HepG2 (cell line): ENCODE data around the gene CDK18. TPM values are rescaled to one million over a fixed set of nuclear protein-coding genes. Genes with fewer than 3 reads are reported as not detected.
A peak's percentile ranks its signal among the peaks of the same experiment; 100 is the strongest.

Experiments
- HIC2 ChIP-seq: sonication (generic); formaldehyde crosslinking; IDR thresholded peaks from 2 replicates; pipeline ENCODE4 v1.9.0; 2022; ENCODE audit warnings: low read depth, missing genetic modification reagents
- HMGXB4 ChIP-seq, 2 experiments: sonication (generic) in 1 of 2; formaldehyde crosslinking in 1 of 2; IDR thresholded peaks; 2 replicates each; pipeline versions ENCODE4 v1.4.0 to v1.6.1; 2018 to 2020; ENCODE audit warnings: missing genetic modification reagents in 2 of 2, borderline replicate concordance in 1 of 2, low read depth in 1 of 2, mild to moderate bottlenecking in 1 of 2, missing biosample characterization in 1 of 2
- MXI1 ChIP-seq: IDR thresholded peaks from 3 replicates; pipeline ENCODE4 v1.6.1; 2012; ENCODE audit warnings: low read depth, low read length, inconsistent platforms, borderline replicate concordance
- PATZ1 ChIP-seq: sonication (generic); formaldehyde crosslinking; IDR thresholded peaks from 2 replicates; pipeline ENCODE4 v1.4.0; 2020; ENCODE audit warnings: missing genetic modification reagents
- PITX1 ChIP-seq: sonication (generic); formaldehyde crosslinking; IDR thresholded peaks from 2 replicates; pipeline ENCODE4 v1.5.1; 2020; ENCODE audit warnings: mild to moderate bottlenecking, missing genetic modification reagents
- RFXANK ChIP-seq: IDR thresholded peaks from 2 replicates; pipeline ENCODE4 v1.6.1; 2016
- SIN3B ChIP-seq: fragments of 150-350 bp; IDR thresholded peaks from 2 replicates; pipeline ENCODE4 v1.6.1; 2014; ENCODE audit warnings: low read length
- XRCC5 ChIP-seq: fragments of 200-400 bp; formaldehyde crosslinking; optimal IDR thresholded peaks from 2 replicates; pipeline ENCODE3; 2017; ENCODE audit warnings: mild to moderate bottlenecking, low read length
- ZFY ChIP-seq: sonication (generic); formaldehyde crosslinking; IDR thresholded peaks from 2 replicates; pipeline ENCODE4 v1.4.0; 2020; ENCODE audit warnings: missing genetic modification reagents
- ZKSCAN5 ChIP-seq: sonication (generic); formaldehyde crosslinking; IDR thresholded peaks from 2 replicates; pipeline ENCODE4 v1.5.1; 2020; ENCODE audit warnings: mild to moderate bottlenecking, missing genetic modification reagents
- ZNF33B ChIP-seq: sonication (generic); formaldehyde crosslinking; IDR thresholded peaks from 2 replicates; pipeline ENCODE4 v1.5.1; 2020; ENCODE audit warnings: mild to moderate bottlenecking, missing genetic modification reagents
- ZNF530 ChIP-seq: sonication (generic); formaldehyde crosslinking; IDR thresholded peaks from 2 replicates; pipeline ENCODE4 v1.5.0; 2020; ENCODE audit warnings: low read depth, mild to moderate bottlenecking, missing genetic modification reagents
- ZNF580 ChIP-seq: IDR thresholded peaks from 2 replicates; pipeline ENCODE4 v1.6.1; 2016; ENCODE audit warnings: low read depth, borderline replicate concordance
- ZNF687 ChIP-seq: sonication (generic); formaldehyde crosslinking; IDR thresholded peaks from 2 replicates; pipeline ENCODE4 v1.5.1; 2020; ENCODE audit warnings: mild to moderate bottlenecking, missing genetic modification reagents, moderate library complexity
- ZNF768 ChIP-seq: sonication (generic); formaldehyde crosslinking; IDR thresholded peaks from 2 replicates; pipeline ENCODE4 v1.4.0; 2020; ENCODE audit warnings: missing genetic modification reagents
- ZNF772 ChIP-seq: sonication (generic); formaldehyde crosslinking; IDR thresholded peaks from 2 replicates; pipeline ENCODE4 v1.5.0; 2020; ENCODE audit warnings: mild to moderate bottlenecking, missing genetic modification reagents
- polyA plus RNA-seq, 8 experiments: library from polyadenylated mRNA; depleted of rRNA in 3 of 8; stranded (reverse) in 7 of 8; unstranded in 1 of 8; fragments of >200 nt; fragmentation: Illumina TruSeq in 4 of 8; extraction: Trizol in 4 of 8; gene quantifications; 2 replicates each; pipeline versions ENCODE4 v1.2.1 to v1.2.3, GENCODE V29; 2011 to 2016; ENCODE audit warnings: low read depth in 4 of 8, missing spikeins in 1 of 8, mixed read lengths in 1 of 8; ENCODE audit not compliant: insufficient read depth in 1 of 8
- total RNA-seq, 5 experiments: library from RNA; depleted of rRNA; stranded (reverse); fragments of >200 nt; fragmentation: Illumina TruSeq; extraction: Trizol; gene quantifications; 2 replicates each; pipeline ENCODE4 v1.2.3, GENCODE V29; 2016; ENCODE audit warnings: low read depth in 1 of 5

The CDK18 gene
- total and polyA plus RNA-seq, 2 of the 13 experiments (the other 11 are each of a cell fraction or from before 2014, with no cell fraction given), result 6.4 to 38.8 TPM

- TF ChIP-seq RFXANK (CRISPR knock-in tag) (no peak), ZFY (CRISPR knock-in tag) (peak; percentile 41; the same call in 1 of the 2 replicates), ZNF772 (no peak), MXI1 (peak; percentile 11; the same call in 1 of the 3 replicates), PATZ1 (CRISPR knock-in tag) (peak; percentile 65), ZNF580 (peak; percentile 27; the same call in 1 of the 2 replicates), ZKSCAN5 (no peak), HIC2 (CRISPR knock-in tag) (no peak; the same call in 1 of the 2 replicates), ZNF687 (CRISPR knock-in tag) (peak; percentile 44; the same call in 1 of the 2 replicates), PITX1 (no peak), XRCC5 (peak; percentile 30), HMGXB4 (CRISPR knock-in tag; IDR thresholded peaks at IDR 0.05; ENCODE audit: borderline replicate concordance in 1 of 2, low read depth in 1 of 2) (no peak), SIN3B (no peak), ZNF530 (CRISPR knock-in tag) (no peak), ZNF768 (CRISPR knock-in tag) (peak; percentile 93), ZNF33B (CRISPR knock-in tag) (0 out of 2 replicates have a peak, but pooled peaks have one; percentile 30)
These were observed 19.7 kb downstream of the CDK18 start (continued) for GRCh38 chr1:205523891-205524793.
